Measurements from ENCODE around the gene GATB.

GATB gene

GRCh38 chr4:151673908-151674520, 86.8 kb downstream of the GATB start:
- TF ChIP-seq PAX5 (IDR thresholded peaks at IDR 0.05; ENCODE audit: insufficient read depth, low read length, severe bottlenecking) (no peak), SPI1 (IDR thresholded peaks at IDR 0.05; ENCODE audit: low read depth, low read length) (no peak), POLR2A (IDR thresholded peaks at IDR 0.05; ENCODE audit: low read depth, low read length) (no peak), POLR2AphosphoS5 (IDR thresholded peaks at IDR 0.05; ENCODE audit: low read depth, low read length) (no peak), TAF1 (IDR thresholded peaks at IDR 0.05; ENCODE audit: low read depth, low read length) (no peak), POU2F2 (IDR thresholded peaks at IDR 0.05; ENCODE audit: low read depth, low read length) (no peak)
- FAIRE-seq (no peak), DNase-seq (ENCODE audit: insufficient read length, low spot score) (no peak)

DNA sequence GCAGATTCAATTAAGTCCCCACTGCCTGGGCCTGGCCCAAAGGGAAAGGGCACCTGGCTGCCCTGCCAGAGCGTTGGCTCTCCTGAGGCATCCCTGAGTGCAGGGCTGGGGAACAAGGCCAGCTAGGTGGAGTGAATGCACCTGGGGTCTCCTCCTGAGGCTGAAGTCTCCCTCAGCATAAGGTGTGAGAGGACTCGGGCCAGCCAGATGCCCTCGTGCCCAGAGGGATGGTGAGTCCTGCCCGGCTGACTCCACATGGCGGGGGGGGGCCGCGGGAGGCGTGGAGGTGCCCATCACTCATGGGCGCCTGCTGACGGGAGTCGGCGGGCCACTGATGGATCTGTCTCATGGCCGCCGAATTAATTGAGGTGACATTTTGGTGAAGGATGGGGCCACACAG, 87.8 kb downstream of the GATB start:
- no peak for DNase-seq (ENCODE audit: insufficient read length, low spot score)
- TF ChIP-seq TAF1 (IDR thresholded peaks at IDR 0.05; ENCODE audit: low read depth, low read length) (no peak), PAX5 (IDR thresholded peaks at IDR 0.05; ENCODE audit: insufficient read depth, low read length, severe bottlenecking) (no peak), SPI1 (IDR thresholded peaks at IDR 0.05; ENCODE audit: low read depth, low read length) (no peak), POLR2AphosphoS5 (IDR thresholded peaks at IDR 0.05; ENCODE audit: low read depth, low read length) (no peak), POLR2A (IDR thresholded peaks at IDR 0.05; ENCODE audit: low read depth, low read length) (no peak)
- no peak for FAIRE-seq

- TF ChIP-seq SPI1 (IDR thresholded peaks at IDR 0.05; ENCODE audit: low read depth, low read length) (no peak), POLR2A (IDR thresholded peaks at IDR 0.05; ENCODE audit: low read depth, low read length) (no peak), TAF1 (IDR thresholded peaks at IDR 0.05; ENCODE audit: low read depth, low read length) (no peak), POLR2AphosphoS5 (IDR thresholded peaks at IDR 0.05; ENCODE audit: low read depth, low read length) (no peak), PAX5 (IDR thresholded peaks at IDR 0.05; ENCODE audit: insufficient read depth, low read length, severe bottlenecking) (no peak), POU2F2 (IDR thresholded peaks at IDR 0.05; ENCODE audit: low read depth, low read length) (no peak)
- DNase-seq (ENCODE audit: insufficient read length, low spot score) (no peak), FAIRE-seq (no peak)
These were observed 89.2 kb downstream of the GATB start for GRCh38 chr4:151671541-151672059.

DNA sequence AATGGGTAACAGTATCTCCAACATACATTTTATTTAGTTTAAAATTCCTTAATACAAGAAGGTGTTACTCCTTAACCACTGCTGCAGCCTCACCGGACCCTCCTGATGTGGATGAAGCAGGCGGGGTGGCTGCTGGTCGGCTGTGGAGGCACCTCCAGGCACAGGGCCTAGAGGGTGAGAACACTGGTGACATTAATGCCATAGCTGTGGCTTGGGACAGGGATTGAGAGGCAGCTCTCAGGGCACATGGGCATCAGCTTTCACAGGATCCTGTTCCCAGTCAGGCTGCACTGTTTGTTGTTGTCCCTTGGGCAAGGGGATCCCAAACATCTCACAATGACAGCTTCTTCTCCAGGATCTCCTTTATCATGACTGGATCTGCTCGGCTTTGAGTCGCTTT, 90.0 kb downstream of the GATB start:
- no peak for TF ChIP-seq POLR2AphosphoS5 (IDR thresholded peaks at IDR 0.05; ENCODE audit: low read depth, low read length)
- no peak for TF ChIP-seq POLR2A (IDR thresholded peaks at IDR 0.05; ENCODE audit: low read depth, low read length)
- TF ChIP-seq PAX5 (IDR thresholded peaks at IDR 0.05; ENCODE audit: insufficient read depth, low read length, severe bottlenecking): no peak
- TF ChIP-seq TAF1 (IDR thresholded peaks at IDR 0.05; ENCODE audit: low read depth, low read length): no peak
- no peak for TF ChIP-seq SPI1 (IDR thresholded peaks at IDR 0.05; ENCODE audit: low read depth, low read length)
- no peak for TF ChIP-seq POU2F2 (IDR thresholded peaks at IDR 0.05; ENCODE audit: low read depth, low read length)
- DNase-seq (ENCODE audit: insufficient read length, low spot score): no peak
- no peak for FAIRE-seq

DNA sequence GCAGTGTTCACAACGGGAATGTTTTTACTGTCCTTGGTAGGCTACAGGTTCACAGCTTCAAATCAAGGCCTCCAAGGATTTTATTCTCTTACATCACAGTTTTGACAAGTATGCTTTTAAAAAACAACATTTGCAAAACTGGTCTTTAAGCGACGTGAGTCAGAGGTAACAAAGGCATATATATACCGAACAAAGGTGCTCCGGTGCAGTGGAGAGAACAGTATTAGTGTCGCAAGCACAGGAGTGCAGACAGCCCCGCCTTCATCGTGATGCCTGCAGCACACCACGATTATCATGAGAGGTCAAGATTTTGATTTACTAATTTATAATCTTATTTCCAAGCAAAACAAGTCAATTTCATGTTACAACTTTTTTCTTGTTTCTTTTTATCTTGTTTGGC, 90.8 kb downstream of the GATB start:
- TF ChIP-seq PAX5 (IDR thresholded peaks at IDR 0.05; ENCODE audit: insufficient read depth, low read length, severe bottlenecking) (no peak), TAF1 (IDR thresholded peaks at IDR 0.05; ENCODE audit: low read depth, low read length) (no peak), POLR2AphosphoS5 (IDR thresholded peaks at IDR 0.05; ENCODE audit: low read depth, low read length) (no peak), POLR2A (IDR thresholded peaks at IDR 0.05; ENCODE audit: low read depth, low read length) (no peak), POU2F2 (IDR thresholded peaks at IDR 0.05; ENCODE audit: low read depth, low read length) (no peak), SPI1 (IDR thresholded peaks at IDR 0.05; ENCODE audit: low read depth, low read length) (no peak)
- no peak for DNase-seq (ENCODE audit: insufficient read length, low spot score)
- no peak for FAIRE-seq

DNA sequence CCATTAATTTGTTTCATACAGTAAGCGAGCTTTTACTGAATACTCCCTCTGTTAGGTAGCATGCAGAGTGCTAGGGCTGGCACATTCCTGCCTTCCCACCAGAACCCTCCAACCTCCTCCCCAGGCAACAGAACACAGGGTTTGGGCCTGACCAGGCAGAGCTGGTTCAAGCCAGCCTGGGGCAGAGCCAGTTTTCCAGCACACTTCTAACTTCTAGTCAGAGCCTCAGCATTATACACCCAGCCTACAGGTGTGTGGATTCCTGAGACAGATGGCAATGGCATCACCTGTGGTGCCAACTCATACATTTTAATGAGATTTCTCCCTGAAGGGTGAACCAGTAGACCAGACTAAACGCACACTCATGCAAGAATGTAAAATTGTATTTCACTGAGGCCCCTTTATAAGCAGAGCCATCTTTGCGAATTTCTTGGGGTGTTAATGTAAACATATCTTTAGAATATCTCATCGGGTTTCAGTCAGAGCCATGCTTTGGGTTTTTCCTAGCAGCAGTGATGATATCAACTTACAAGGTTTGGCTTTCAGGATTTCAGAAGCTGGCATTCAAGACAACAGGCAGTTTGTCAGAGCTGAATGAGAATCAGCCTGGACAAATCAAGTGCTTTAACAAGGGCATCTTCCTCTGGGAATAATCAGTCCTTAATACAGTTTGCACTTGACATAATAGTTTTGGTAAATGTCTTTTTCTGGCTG, 92.0 kb downstream of the GATB start:
- FAIRE-seq (no peak), DNase-seq (ENCODE audit: insufficient read length, low spot score) (no peak)
- TF ChIP-seq PAX5 (IDR thresholded peaks at IDR 0.05; ENCODE audit: insufficient read depth, low read length, severe bottlenecking): no peak

DNA sequence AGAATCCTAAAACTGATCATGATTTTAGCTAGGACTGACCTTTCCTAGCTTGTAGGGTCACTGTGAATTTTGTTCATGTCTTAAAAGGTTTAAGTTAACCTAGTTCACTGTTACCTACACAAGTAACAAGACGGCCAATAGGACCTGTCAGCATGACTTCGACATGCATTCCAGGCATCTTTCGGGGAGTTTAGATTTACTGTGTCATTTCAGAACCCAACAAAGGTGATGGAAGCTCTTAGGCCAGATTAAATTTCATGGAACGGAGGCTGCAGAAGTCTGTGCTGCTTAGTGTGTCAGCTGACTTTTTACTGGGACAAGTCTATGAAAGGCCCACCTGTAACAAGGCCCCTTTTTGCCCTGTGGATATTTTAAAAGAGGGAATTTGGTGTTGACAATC, 93.1 kb downstream of the GATB start:
- DNase-seq (ENCODE audit: insufficient read length, low spot score) (no peak), FAIRE-seq (no peak)
- TF ChIP-seq PAX5 (IDR thresholded peaks at IDR 0.05; ENCODE audit: insufficient read depth, low read length, severe bottlenecking) (no peak), POLR2A (IDR thresholded peaks at IDR 0.05; ENCODE audit: low read depth, low read length) (no peak), POLR2AphosphoS5 (IDR thresholded peaks at IDR 0.05; ENCODE audit: low read depth, low read length) (no peak), POU2F2 (IDR thresholded peaks at IDR 0.05; ENCODE audit: low read depth, low read length) (no peak), TAF1 (IDR thresholded peaks at IDR 0.05; ENCODE audit: low read depth, low read length) (no peak), SPI1 (IDR thresholded peaks at IDR 0.05; ENCODE audit: low read depth, low read length) (no peak)

DNA sequence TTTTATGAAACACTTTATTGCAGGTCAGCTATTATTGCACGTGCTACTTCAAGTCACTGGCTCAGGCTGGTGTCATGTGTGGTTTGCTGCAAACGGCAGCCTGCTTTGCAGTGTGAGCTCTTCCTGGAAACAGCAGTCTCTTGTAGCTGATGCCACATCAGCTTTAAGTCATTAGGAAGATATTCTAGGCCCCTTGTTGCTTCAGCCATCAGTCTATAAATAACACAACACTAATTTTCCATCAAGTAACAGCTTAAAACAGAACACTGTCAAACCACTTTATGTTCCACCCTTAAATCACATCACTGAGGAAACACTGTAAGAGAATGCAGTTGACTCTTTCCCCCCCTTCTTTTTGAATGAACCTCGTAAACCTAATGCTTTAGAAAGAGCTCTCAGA, 93.8 kb downstream of the GATB start:
- TF ChIP-seq POLR2A (IDR thresholded peaks at IDR 0.05; ENCODE audit: low read depth, low read length) (no peak), PAX5 (IDR thresholded peaks at IDR 0.05; ENCODE audit: insufficient read depth, low read length, severe bottlenecking) (no peak), POLR2AphosphoS5 (IDR thresholded peaks at IDR 0.05; ENCODE audit: low read depth, low read length) (no peak), POU2F2 (IDR thresholded peaks at IDR 0.05; ENCODE audit: low read depth, low read length) (no peak), SPI1 (IDR thresholded peaks at IDR 0.05; ENCODE audit: low read depth, low read length) (no peak), TAF1 (IDR thresholded peaks at IDR 0.05; ENCODE audit: low read depth, low read length) (no peak)
- no peak for FAIRE-seq
- no peak for DNase-seq (ENCODE audit: insufficient read length, low spot score)

DNA sequence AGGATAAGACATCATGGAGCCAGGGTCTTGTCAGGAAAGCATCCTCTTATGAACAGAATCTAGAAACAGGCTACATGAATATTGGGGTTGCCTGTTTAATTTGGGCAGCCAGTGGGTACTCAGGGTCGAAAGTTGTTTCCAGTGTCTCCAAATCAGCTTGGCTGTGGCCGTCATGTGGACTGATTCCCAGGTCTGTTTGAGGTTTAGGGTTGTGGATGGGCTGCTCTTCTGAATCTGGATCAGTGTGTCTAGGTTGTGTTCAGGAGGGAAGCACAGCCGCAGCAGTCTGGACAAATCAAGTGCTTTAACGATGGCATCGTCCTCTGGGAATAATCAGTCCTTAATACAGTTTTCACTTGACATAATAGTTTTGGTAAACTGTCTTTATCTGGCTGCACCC, 94.3 kb downstream of the GATB start:
- peak; percentile 16 for FAIRE-seq
- TF ChIP-seq POLR2A (IDR thresholded peaks at IDR 0.05; ENCODE audit: low read depth, low read length) (no peak), SPI1 (IDR thresholded peaks at IDR 0.05; ENCODE audit: low read depth, low read length) (no peak), PAX5 (IDR thresholded peaks at IDR 0.05; ENCODE audit: insufficient read depth, low read length, severe bottlenecking) (no peak), TAF1 (IDR thresholded peaks at IDR 0.05; ENCODE audit: low read depth, low read length) (no peak), POLR2AphosphoS5 (IDR thresholded peaks at IDR 0.05; ENCODE audit: low read depth, low read length) (no peak), POU2F2 (IDR thresholded peaks at IDR 0.05; ENCODE audit: low read depth, low read length) (no peak)
- no peak for DNase-seq (ENCODE audit: insufficient read length, low spot score)
